ENCODE results near the gene ELN. TPM values are rescaled to one million over a fixed set of nuclear protein-coding genes. Genes with fewer than 3 reads are reported as not detected.

Gene ELN
- total RNA-seq, result 100 to 1,000 TPM in 2 of 4 donors, 10 to 100 TPM in 2; 29.6 to 224 (median 108) TPM

DNA sequence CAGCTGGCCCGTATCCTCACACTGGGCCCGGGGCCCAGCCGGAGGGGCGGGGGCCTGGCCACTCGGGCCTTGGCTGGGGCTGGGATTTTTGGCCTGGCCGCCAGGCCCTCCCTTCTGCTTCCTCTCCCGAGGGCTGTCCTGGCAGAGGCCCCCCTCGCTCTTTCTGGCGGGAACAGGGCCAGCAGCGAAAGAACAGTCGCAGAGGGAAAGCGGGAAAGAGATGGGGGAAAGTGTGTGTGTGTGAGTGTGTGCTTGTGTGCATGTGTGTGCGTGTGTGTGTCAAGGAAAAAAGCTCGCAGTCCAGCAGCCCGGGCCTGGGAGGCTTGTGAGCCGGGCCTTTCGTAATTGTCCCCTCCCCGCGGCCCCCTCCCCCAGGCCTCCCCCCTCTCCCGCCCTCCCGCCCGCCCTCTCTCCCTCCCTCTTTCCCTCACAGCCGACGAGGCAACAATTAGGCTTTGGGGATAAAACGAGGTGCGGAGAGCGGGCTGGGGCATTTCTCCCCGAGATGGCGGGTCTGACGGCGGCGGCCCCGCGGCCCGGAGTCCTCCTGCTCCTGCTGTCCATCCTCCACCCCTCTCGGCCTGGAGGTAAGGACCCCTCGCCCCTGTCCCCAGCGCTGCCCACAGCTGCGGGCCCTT is at the start of gene ELN:
Gene ELN (plus strand): TSS at position 491 of the 638 bp plus-strand sequence. CDS start 15 bp downstream, at position 506.
- TF ChIP-seq, protein P1, sequence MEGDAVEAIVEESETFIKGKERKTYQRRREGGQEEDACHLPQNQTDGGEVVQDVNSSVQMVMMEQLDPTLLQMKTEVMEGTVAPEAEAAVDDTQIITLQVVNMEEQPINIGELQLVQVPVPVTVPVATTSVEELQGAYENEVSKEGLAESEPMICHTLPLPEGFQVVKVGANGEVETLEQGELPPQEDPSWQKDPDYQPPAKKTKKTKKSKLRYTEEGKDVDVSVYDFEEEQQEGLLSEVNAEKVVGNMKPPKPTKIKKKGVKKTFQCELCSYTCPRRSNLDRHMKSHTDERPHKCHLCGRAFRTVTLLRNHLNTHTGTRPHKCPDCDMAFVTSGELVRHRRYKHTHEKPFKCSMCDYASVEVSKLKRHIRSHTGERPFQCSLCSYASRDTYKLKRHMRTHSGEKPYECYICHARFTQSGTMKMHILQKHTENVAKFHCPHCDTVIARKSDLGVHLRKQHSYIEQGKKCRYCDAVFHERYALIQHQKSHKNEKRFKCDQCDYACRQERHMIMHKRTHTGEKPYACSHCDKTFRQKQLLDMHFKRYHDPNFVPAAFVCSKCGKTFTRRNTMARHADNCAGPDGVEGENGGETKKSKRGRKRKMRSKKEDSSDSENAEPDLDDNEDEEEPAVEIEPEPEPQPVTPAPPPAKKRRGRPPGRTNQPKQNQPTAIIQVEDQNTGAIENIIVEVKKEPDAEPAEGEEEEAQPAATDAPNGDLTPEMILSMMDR (IDR thresholded peaks at IDR 0.05; ENCODE audit: low read depth), result no peak

DNA sequence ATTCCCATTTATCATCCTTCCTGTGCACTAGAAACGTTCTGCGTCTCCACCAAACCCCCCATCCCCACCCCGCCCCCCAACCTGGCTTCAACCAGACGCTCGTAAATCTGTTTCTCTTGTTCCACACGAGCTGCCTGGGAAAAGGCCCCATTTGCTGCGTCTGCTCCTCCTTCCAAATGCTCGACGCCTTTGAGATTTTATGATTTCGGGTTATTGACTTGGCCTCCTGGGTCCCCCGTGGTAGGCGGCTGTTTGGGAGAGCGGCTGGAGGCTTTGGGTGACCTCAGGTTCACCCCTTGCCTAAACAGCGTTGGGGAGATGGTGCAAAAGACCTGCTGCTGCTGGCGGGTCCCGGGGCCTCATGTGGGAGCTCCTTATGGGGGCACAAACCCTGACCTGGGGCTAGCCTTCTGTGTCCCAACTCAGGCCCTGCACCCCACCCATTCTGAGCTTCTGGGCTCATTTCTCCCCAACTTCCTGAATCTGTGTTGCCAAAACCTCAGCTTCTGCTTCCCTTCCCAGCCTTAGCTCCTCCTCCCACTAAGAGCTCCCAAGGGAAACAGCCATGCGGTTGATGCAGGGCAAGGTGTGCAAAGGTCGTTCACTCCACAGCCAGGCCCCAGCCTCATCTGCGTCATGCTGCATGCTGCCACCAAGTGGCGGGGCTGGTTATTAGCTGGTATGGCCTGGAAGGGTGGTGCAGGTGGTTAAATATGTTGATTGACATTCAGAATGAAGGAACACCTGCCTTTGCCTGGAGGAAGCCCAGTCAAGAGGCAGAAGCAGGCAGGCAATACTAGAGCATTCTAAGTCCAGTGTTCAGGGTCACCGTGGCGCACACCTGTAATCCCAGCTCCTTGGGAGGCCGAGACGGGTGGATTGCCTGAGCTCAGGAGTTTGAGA is 49.1 kb upstream of the ELN start:
- TF ChIP-seq, protein P1 (IDR thresholded peaks at IDR 0.05; ENCODE audit: low read depth), result no peak

DNA sequence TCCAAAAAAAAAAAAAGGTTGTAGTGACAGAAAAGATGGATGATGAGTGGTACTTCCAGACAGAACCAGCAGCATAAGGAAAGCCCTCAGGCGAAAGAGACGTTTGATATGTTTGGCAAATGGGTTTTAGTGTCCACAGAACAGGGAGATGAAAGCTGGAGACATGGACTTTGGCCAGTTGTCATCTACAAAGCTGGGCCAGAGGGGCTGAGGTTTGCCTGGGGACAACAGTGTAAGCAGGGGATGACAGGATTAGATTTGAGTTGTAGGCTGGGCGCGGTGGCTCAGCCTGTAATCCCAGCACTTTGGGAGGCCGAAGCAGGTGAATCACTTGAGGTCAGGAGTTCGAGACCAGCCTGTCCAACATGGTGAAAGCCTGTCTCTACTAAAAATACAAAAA is 47.8 kb upstream of the ELN start:
- TF ChIP-seq, protein P1 (IDR thresholded peaks at IDR 0.05; ENCODE audit: low read depth), result no peak

DNA sequence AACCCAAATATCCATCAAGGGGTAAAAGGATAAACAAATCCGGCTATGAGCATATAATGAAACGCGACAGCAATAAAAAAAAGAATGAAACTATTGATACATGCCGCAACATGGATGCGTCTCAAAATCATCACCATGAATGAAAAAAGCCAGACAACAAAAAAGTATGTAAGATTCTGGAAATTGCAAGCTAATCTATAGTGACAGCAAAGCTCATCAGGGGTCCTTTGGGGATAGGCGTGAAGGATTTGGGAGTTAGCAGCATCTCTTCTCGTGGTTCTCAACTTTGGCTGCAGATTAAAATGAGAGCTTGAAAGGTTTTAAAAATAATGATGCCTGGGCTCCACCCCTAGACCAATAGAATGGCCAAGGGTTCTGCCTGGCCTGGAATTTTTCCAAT is 46.0 kb upstream of the ELN start:
- TF ChIP-seq, protein P1 (IDR thresholded peaks at IDR 0.05; ENCODE audit: low read depth), result no peak

DNA sequence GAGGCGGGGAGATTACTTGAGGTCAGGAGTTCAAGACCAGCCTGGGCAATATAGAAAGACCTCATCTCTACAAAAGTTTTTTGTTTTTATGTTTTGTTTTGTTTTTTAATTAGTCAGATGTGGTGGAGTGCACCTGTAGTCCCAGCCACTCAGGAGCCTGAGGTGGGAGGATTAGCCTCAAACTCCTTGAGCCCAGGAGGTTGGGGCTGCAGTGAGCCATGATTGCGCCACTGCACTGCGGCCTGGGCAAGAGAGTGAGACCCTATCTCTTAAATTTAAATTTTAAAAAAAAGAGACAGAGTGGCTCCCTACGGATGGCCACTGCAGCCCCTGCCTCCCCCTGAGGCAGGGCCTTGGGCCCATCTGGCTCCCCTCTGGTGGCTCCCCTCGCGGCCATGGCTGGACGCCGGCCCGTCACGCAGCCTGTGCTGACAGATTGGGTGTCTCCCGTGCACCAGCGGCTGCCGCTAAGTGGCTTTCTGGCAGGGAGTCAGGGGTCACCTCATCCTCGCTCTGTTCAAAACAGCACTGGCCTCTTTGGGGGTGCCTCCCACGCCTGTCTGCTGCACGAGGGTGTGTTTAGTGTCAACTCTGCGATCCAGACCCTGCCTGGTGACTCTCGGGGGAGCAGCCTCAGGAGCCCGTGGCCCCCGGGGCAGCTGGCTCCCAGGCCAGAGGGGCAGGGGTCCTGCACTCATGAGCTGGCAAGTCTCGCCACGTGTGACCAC is 44.4 kb upstream of the ELN start:
- TF ChIP-seq, protein P1 (IDR thresholded peaks at IDR 0.05; ENCODE audit: low read depth), result no peak

GRCh38 chr7:73984481-73985205 is 43.3 kb upstream of the ELN start:
- TF ChIP-seq, protein P1 (IDR thresholded peaks at IDR 0.05; ENCODE audit: low read depth), result no peak

Measured in subcutaneous adipose tissue (tissue), 4 donors.